ENCODE measurements around the gene HAUS2.
A peak's percentile ranks its signal among the peaks of the same experiment; 100 is the strongest.

The HAUS2 gene

DNA sequence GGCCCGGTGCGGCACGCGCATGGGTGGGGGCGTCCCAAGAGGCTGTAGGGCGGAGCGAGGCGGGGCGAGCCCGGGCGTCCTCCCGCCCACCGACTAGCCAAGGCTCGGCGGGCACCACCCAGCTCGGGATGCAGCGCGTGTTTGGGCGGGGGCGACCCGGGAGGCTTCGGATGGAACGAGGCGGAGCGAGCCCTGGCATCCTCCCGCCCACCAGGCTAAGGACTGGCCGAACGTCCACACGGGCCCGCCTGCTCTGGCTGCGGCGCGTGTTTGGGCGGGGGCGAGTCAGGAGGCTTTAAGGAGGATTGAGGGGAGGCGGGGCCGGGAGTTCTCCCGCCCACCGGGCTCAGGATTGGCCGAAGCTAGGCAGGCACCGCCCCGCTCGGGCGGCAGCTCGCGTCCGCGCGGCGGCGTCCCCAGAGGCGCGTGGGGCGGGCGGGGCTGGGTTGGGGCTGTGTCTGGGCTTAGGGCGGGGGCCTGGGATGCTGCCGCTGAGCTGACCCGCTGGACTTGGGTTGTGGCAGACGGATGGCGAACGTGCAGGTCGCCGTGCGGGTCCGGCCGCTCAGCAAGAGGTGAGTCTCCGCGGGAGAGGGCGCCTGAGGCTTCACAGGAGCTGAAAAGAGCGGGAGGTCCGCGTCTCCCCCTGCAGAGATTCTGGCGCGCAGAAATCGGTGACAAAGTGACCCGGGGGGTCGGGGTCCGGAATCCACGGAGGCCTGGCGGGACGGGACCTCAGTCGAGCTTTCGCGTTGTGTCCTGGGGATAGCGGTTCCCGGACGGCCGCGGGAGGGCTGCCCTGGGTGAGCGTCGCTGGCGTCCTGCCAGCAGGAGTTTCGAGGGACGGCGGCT lies 26.8 kb downstream of the HAUS2 start, which contains the start of gene STARD9:
Gene STARD9, plus strand, starts transcription at position 419 of the 852 bp plus-strand sequence. Its CDS starts 110 bp downstream, at position 529.
- Histone ChIP-seq H3K36me3 (replicated peaks; ENCODE audit: insufficient read depth, low read length) (no peaks in the 10 kb centered on the region), H3K79me2 (ENCODE audit: low read length) (peaks cover 47% of the 10 kb centered on the region), H3K4me2 (ENCODE audit: low read depth, low read length) (peak within 1 kb of the TSS; percentile 92), H4K20me1 (ENCODE audit: insufficient read depth, low read length) (no peaks in the 10 kb centered on the region), H2AFZ (ENCODE audit: low read length) (peak within 1 kb of the TSS; percentile 88), H3K27ac (ENCODE audit: low read length) (peak within 1 kb of the TSS; percentile 49; the same call in 1 of the 2 replicates), H3K4me3 (ENCODE audit: low read length) (peak within 1 kb of the TSS; percentile 78), H3F3A (ENCODE audit: insufficient read depth, low read length) (peaks cover 31% of the 10 kb centered on the region), H3K9ac (ENCODE audit: low read length) (peak within 1 kb of the TSS; percentile 69), H3K9me2 (replicated peaks; ENCODE audit: insufficient read depth, low read length) (no peaks in the 10 kb centered on the region), H3K27me3 (replicated peaks; ENCODE audit: insufficient read depth, low read length) (no peaks in the 10 kb centered on the region), H3K4me1 (ENCODE audit: low read length) (peaks cover 19% of the 10 kb centered on the region), H3K9me3 (replicated peaks; ENCODE audit: insufficient read depth, low read length) (no peaks in the 10 kb centered on the region)
- peak; percentile 98 for DNase-seq
- TF ChIP-seq EZH2 (optimal IDR thresholded peaks at IDR 0.05; ENCODE audit: low read depth, low read length) = no peak
- TF ChIP-seq EZH2phosphoT487 (IDR thresholded peaks at IDR 0.05; ENCODE audit: low read length) = no peak
- TF ChIP-seq, protein P1, sequence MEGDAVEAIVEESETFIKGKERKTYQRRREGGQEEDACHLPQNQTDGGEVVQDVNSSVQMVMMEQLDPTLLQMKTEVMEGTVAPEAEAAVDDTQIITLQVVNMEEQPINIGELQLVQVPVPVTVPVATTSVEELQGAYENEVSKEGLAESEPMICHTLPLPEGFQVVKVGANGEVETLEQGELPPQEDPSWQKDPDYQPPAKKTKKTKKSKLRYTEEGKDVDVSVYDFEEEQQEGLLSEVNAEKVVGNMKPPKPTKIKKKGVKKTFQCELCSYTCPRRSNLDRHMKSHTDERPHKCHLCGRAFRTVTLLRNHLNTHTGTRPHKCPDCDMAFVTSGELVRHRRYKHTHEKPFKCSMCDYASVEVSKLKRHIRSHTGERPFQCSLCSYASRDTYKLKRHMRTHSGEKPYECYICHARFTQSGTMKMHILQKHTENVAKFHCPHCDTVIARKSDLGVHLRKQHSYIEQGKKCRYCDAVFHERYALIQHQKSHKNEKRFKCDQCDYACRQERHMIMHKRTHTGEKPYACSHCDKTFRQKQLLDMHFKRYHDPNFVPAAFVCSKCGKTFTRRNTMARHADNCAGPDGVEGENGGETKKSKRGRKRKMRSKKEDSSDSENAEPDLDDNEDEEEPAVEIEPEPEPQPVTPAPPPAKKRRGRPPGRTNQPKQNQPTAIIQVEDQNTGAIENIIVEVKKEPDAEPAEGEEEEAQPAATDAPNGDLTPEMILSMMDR (IDR thresholded peaks at IDR 0.05; ENCODE audit: low read length) = no peak

DNA sequence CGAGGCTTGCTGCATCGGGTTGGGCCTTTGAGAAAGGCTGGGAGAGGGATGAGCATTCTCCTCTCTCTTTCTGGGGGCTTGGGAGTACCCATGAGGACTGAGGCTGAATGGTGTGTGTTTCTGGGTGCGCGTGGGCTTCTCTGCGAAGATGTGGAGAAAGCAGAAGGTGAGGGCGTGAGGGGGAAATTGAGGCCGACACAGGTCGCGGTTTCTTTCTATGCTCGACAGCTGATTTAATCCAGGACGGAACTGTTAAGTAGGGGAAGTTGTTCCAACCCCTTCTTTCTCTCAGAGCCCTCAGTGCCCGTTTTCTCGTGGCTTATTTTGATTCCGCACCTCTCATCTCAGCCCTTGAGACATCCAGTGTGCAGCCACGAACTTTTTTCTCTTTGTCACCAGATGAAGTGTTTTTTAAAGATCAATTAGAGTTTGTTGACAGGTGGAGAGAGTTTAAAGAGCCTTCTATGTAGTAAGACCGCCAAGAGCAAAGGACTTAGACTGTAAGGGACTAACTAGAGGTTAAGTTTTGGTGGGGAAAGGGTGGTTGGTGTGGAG lies 27.5 kb downstream of the HAUS2 start:
- Histone ChIP-seq H3K9me2 (replicated peaks; ENCODE audit: insufficient read depth, low read length) (no peaks in the 10 kb centered on the region), H2AFZ (ENCODE audit: low read length) (peak overlapping the region; percentile 68), H3F3A (ENCODE audit: insufficient read depth, low read length) (peaks cover 31% of the 10 kb centered on the region), H3K9me3 (replicated peaks; ENCODE audit: insufficient read depth, low read length) (no peaks in the 10 kb centered on the region), H3K4me1 (ENCODE audit: low read length) (peaks cover 19% of the 10 kb centered on the region), H3K79me2 (ENCODE audit: low read length) (peaks cover 53% of the 10 kb centered on the region), H3K27me3 (replicated peaks; ENCODE audit: insufficient read depth, low read length) (no peaks in the 10 kb centered on the region), H3K4me2 (ENCODE audit: low read depth, low read length) (peak overlapping the region; percentile 92), H3K9ac (ENCODE audit: low read length) (peak overlapping the region; percentile 69), H3K36me3 (replicated peaks; ENCODE audit: insufficient read depth, low read length) (no peaks in the 10 kb centered on the region), H3K27ac (ENCODE audit: low read length) (peak overlapping the region; percentile 49; the same call in 1 of the 2 replicates), H3K4me3 (ENCODE audit: low read length) (peak overlapping the region; percentile 78), H4K20me1 (ENCODE audit: insufficient read depth, low read length) (no peaks in the 10 kb centered on the region)
- TF ChIP-seq EZH2 (optimal IDR thresholded peaks at IDR 0.05; ENCODE audit: low read depth, low read length) = no peak
- TF ChIP-seq EZH2phosphoT487 (IDR thresholded peaks at IDR 0.05; ENCODE audit: low read length) = no peak
- TF ChIP-seq, protein P1 (IDR thresholded peaks at IDR 0.05; ENCODE audit: low read length) = no peak
- DNase-seq = no peak

DNA sequence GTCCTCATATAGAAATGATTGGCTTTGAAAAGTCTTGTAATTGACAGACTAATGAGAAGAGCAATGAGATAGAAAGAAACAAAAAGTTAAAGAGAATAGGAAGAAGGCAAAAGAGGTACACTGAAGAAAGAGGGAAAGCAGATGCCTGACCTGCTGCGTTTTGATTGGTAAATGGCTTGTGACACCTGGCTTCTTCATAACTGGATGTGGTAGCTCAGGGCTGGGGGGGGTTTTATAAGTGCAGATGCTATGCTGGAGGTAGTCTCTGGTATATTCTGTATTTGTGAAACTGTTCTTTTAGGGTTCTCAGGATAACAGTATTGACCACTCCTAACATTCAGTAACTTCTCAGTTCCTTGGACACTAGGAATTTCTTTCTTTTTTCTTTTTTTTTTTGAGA lies 28.1 kb downstream of the HAUS2 start:
- Histone ChIP-seq H3K9me2 (replicated peaks; ENCODE audit: insufficient read depth, low read length) (no peaks in the 10 kb centered on the region), H3K9ac (ENCODE audit: low read length) (peak overlapping the region; percentile 69; the same call in 1 of the 2 replicates), H2AFZ (ENCODE audit: low read length) (no peak overlapping the region), H3K4me2 (ENCODE audit: low read depth, low read length) (peak overlapping the region; percentile 92), H3K4me1 (ENCODE audit: low read length) (peaks cover 20% of the 10 kb centered on the region), H3K36me3 (replicated peaks; ENCODE audit: insufficient read depth, low read length) (no peaks in the 10 kb centered on the region), H3K4me3 (ENCODE audit: low read length) (peak overlapping the region; percentile 78), H3K27me3 (replicated peaks; ENCODE audit: insufficient read depth, low read length) (no peaks in the 10 kb centered on the region), H3F3A (ENCODE audit: insufficient read depth, low read length) (peaks cover 31% of the 10 kb centered on the region), H4K20me1 (ENCODE audit: insufficient read depth, low read length) (no peaks in the 10 kb centered on the region), H3K9me3 (replicated peaks; ENCODE audit: insufficient read depth, low read length) (no peaks in the 10 kb centered on the region), H3K79me2 (ENCODE audit: low read length) (peaks cover 59% of the 10 kb centered on the region), H3K27ac (ENCODE audit: low read length) (peak overlapping the region; percentile 49; the same call in 1 of the 2 replicates)
- DNase-seq = peak; percentile 54
- TF ChIP-seq EZH2phosphoT487 (IDR thresholded peaks at IDR 0.05; ENCODE audit: low read length) (no peak), EZH2 (optimal IDR thresholded peaks at IDR 0.05; ENCODE audit: low read depth, low read length) (no peak)
- TF ChIP-seq, protein P1 (IDR thresholded peaks at IDR 0.05; ENCODE audit: low read length) = no peak

Measured in MM.1S (cell line).